NCI-H526 (cell line): Measurements from ENCODE around the gene SYDE2.
"Not testable (repeated sequence)": the region's sequence is repeated elsewhere in the genome, so short reads cannot be mapped to it uniquely, and the experiment has no call there.

Experiments used
- DNase-seq, 2 experiments: peaks; one replicate each; lab custom pipeline; 2025; lab: John Stamatoyannopoulos, UW

The SYDE2 gene

GRCh38 chr1:85172684-85173337 is 28.0 kb downstream of the SYDE2 start:
- no peak for DNase-seq

- no peak for DNase-seq
Observed at GRCh38 chr1:85171721-85172120, 29.1 kb downstream of the SYDE2 start.

GRCh38 chr1:85168884-85169283 is 31.9 kb downstream of the SYDE2 start:
- no peak for DNase-seq

- no peak for DNase-seq
Observed at GRCh38 chr1:85166351-85166750, 34.5 kb downstream of the SYDE2 start.

- DNase-seq, result no peak
Observed at GRCh38 chr1:85158910-85159309, 41.9 kb downstream of the SYDE2 start.

- no peak for DNase-seq
Observed at GRCh38 chr1:85157436-85157835, 43.4 kb downstream of the SYDE2 start.

GRCh38 chr1:85153149-85153891 is 47.5 kb downstream of the SYDE2 start:
- no peak for DNase-seq

- DNase-seq, result no peak
Observed at GRCh38 chr1:85151446-85151845, 49.4 kb downstream of the SYDE2 start.

- no peak for DNase-seq
Observed at GRCh38 chr1:85149805-85150204, 51.0 kb downstream of the SYDE2 start.

- no peak for DNase-seq
Observed at GRCh38 chr1:85148524-85149250, 52.1 kb downstream of the SYDE2 start.

- DNase-seq, result peak; percentile 47 to 52
Observed at GRCh38 chr1:85146972-85147359, 53.9 kb downstream of the SYDE2 start.

- DNase-seq, result peak; percentile 37 to 56
Observed at GRCh38 chr1:85146298-85146971, 54.4 kb downstream of the SYDE2 start.

- DNase-seq, result no peak
Observed at GRCh38 chr1:85144351-85144750, 56.5 kb downstream of the SYDE2 start.

- DNase-seq, result no peak
Observed at GRCh38 chr1:85142753-85143152, 58.1 kb downstream of the SYDE2 start.

- not testable (repeated sequence) for DNase-seq
Observed at GRCh38 chr1:85138439-85138838, 62.4 kb downstream of the SYDE2 start.

GRCh38 chr1:85137660-85138059 is 63.2 kb downstream of the SYDE2 start:
- DNase-seq, result peak in 1 of 2 experiments; percentile 56

GRCh38 chr1:85135392-85135798 is 65.4 kb downstream of the SYDE2 start:
- DNase-seq, result no peak

GRCh38 chr1:85134583-85135391 is 66.0 kb downstream of the SYDE2 start:
- no peak for DNase-seq

GRCh38 chr1:85133565-85134159 is 67.2 kb downstream of the SYDE2 start:
- no peak for DNase-seq

- DNase-seq, result no peak
Observed at GRCh38 chr1:85132078-85132720, 68.6 kb downstream of the SYDE2 start.

GRCh38 chr1:85128316-85128715 is 72.5 kb downstream of the SYDE2 start:
- DNase-seq, result no peak
